Right forelimb (tissue), 1 donor: ENCODE results near the gene FUBP1.
A peak's percentile ranks its signal among the peaks of the same experiment; 100 is the strongest.
"Not testable (repeated sequence)": the region's sequence is repeated elsewhere in the genome, so short reads cannot be mapped to it uniquely, and the experiment has no call there.

Experiments used
- DNase-seq: peaks from one replicate; pipeline ENCODE4 v3.0.0-alpha.2; 2018

Gene FUBP1, protein sequence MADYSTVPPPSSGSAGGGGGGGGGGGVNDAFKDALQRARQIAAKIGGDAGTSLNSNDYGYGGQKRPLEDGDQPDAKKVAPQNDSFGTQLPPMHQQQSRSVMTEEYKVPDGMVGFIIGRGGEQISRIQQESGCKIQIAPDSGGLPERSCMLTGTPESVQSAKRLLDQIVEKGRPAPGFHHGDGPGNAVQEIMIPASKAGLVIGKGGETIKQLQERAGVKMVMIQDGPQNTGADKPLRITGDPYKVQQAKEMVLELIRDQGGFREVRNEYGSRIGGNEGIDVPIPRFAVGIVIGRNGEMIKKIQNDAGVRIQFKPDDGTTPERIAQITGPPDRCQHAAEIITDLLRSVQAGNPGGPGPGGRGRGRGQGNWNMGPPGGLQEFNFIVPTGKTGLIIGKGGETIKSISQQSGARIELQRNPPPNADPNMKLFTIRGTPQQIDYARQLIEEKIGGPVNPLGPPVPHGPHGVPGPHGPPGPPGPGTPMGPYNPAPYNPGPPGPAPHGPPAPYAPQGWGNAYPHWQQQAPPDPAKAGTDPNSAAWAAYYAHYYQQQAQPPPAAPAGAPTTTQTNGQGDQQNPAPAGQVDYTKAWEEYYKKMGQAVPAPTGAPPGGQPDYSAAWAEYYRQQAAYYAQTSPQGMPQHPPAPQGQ

DNA sequence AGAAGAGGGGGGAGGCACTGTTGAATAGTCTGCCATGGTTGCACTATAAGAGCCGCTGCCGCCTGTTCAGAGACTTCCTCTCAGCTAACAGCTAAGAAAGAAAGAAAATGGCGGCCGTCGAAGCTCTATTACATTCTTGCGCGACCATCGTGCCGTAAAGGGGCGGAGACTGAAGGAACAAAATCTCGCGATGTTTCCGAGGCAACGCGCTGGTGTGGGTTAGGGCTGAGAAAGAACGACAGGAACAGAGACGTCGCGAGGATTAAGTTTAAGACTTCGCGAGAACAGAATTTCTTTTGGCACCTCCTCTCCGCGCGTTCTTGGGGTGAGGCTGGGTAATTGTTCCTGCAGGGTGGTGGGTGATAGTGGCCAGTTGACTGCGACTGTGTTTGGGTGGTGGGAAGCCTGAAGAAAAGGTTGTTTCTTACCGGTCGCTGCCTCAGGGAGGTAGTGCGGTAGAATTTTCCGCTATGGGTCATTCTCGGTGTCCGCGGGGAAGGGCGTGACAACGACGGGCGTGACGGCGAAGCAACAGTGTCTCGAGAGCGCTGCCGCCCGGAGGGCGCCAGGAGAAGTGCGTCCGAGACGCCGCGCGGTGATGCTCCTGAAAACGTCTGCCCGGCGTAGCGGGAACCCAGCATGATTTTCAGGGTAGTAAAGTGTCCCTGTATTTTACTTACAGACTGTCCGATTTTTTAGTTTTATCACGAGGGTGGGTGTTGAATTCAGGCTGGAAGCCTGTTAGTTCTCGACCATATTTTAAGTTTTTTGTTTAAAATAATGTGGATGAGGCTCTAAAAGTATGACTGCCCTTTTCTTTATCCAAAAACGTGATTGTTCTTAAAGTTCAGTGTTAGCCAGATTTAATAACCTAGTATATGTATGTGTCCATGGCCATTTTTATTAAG, at the start of gene FUBP1:
TSS of gene FUBP1 (minus strand) at position 104 of the 908 bp plus-strand sequence. CDS start at position 36, 68 bp downstream.
- DNase-seq, result peak; percentile 95

DNA sequence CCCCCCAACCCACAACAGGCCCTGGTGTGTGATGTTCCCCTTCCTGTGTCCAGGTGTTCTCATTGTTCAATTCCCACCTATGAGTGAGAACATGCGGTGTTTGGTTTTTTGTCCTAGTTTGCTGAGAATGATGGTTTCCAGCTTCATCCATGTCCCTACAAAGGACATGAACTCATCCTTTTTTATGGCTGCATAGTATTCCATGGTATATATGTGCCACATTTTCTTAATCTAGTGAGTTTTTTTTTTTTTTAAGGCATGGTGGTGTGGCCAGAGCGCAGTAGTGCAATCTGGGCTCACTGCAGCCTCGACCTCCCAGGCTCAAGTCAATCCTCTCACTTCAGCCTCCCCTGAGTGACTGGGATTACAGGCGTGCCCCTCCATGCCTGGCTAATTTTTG, 42.3 kb upstream of the FUBP1 start:
- not testable (repeated sequence) for DNase-seq

DNA sequence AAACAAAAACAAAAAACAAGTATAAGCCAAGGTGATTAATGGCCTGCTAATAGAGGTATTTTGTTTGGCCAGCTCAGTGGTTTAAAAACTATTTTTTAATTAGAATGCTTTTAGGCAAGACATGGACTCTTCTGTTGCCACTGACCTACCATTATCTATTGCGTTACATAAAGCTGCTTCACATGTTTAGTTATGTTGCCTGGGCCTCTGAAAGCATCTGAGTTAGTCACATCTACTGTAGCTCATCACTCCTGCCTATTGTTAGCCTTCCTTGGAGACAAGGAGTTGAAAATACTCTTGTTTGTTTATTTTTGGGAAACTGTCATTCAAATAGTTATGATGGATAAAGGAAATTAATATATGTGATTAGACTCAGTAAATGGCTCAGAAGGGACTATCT, 40.2 kb upstream of the FUBP1 start:
- no peak for DNase-seq

DNA sequence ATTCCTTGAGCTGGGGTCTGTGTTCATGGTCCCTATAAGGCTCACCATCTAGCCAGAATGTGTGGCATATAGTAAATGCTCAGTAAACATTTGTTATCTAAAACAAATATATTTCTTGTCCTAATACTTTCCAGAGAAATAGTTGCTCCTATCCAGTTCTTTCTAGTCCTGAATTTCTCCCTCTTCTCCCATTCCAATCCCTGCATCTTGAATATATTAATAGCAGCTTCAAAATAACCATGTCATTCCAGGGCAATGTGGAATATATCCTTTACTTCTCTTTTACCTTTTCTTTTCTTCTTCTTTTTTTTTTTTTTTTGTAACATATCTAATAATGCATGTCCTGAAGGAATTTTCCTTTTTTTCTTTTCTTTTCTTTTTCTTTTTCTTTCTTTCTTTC, 36.3 kb upstream of the FUBP1 start:
- no peak for DNase-seq

DNA sequence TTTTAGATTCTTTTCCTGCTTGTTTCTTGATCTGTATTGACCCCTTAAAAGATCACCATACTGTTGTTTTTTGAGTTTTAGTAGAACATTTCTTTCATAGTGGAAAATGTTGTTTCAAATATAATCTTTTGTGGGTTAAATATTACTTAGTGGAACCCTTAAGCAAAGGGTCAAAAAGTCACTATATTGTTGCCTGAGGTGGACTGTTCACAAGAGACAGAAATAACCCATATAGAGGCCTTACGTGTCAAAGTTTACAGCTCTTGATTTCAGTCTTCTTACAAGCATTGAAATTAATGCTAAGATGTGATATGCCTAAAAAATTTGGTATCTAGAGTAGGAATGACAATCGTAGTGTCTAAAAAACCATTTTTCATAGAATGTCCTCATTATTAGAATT, 32.2 kb upstream of the FUBP1 start:
- DNase-seq, result no peak

DNA sequence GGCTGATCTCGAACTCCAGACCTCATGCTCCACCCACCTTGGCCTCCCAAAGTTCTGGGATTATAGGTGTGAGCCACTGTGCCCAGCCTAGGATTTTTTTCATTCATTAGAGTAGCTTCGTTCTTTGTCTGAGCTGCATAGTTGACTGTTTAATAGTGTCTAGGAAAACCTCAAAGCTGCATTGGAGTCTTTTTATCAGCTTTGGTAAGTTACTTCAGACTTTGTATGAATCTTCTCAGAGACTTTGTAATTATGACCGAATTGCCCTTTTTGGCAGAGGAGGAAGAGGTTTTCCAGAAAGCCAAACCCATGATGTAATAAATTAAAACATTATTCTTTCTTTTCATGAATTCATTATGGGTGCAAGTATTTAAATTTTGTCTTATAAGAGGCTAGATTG, 31.0 kb upstream of the FUBP1 start:
- no peak for DNase-seq

DNA sequence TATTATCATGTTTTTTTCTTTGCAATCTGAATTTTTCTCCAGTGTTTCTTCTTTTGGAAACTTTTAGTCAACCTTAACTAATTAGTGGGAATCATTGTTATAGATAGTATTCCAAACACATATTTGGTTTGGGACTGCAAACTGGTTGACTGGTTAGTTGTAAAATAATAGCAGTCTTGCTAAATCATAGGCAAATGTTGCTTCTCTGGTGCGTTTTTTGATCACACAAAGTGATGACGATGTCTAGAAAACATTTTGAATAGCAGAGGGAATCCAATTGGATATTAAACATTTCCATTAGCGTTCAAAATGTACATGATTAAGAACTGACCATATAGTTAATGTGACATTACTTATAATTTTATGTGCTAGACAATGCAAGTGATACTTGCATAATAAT, 30.4 kb upstream of the FUBP1 start:
- no peak for DNase-seq

DNA sequence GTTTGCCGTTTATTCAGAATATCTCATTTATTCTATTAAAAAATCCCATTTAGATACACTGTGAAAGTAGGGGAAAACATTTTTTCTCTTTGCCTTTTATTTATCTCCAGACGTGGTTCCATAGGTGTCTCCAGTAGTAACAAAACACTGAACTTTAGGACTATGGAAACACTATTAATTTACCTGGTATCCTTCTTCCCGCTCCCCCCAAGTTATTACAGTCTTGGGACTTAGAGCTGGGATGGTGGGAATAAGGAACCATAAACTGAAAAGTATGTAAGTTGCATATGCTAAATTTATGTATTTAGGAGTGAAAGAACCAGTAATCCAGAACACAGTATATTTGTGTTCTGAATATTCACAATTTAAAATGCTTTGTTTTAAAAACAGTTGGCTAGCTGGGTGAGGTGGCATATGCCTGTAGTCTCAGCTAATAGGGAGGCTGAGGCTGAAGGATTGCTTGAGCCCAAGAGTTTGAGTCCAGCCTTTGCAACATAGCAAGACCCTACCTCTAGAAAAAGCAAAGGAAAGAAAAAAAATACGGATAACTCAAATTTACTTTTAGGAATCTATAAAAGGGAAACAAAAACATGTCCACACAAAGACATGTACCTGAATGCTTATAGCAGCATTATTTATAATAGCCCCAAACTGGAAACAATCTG, 28.9 kb upstream of the FUBP1 start:
- no peak for DNase-seq

DNA sequence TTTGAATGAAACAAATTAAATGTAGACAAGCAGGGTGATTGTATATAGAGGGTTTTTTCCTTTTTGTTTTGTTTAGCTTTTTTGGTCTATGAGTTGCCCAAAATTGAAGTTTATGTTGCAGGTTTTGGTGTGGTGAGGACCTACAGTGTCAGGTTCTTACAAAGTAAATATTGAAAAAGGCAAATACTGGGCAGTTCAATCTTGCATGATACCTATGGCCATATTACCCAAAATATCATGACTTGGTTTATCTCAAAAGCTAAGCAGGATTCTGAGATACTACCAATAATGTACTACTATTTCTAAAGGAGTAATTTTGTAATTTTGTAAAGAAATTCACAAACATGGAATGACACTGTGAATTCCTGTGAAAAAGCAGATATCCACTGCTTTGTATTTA, 27.6 kb upstream of the FUBP1 start:
- DNase-seq, result no peak

DNA sequence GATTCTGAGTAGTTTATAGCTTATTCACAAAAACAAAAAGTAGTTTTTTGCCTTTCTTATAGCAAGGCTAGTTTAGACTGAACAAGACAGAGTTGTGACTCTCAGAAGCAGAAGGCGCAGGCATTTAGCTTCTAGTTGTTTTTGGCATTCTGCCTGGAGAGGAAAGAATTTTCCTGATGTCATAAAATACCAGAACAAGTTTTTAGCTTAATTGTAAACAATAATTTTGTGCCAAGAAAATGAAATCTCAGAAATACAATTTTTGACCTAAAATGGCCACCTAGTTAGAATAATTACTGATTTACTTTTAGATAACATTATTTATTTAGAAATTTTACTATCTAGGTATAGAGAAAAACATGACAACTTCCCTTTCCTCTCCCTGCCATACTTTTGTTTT, 26.9 kb upstream of the FUBP1 start:
- no peak for DNase-seq

DNA sequence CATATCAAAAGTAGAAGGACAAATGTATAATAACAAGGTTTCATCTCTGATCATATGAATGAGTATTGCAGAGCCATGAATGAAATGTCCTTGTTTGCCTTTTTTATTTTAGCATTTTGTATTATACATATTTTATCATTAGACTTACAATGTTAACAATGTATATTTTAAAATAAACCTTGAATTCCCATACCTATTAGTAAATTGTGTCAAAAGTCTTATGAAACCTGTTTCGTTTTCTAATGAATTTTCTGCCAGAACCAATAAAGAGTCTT, 26.5 kb upstream of the FUBP1 start:
- DNase-seq, result no peak

DNA sequence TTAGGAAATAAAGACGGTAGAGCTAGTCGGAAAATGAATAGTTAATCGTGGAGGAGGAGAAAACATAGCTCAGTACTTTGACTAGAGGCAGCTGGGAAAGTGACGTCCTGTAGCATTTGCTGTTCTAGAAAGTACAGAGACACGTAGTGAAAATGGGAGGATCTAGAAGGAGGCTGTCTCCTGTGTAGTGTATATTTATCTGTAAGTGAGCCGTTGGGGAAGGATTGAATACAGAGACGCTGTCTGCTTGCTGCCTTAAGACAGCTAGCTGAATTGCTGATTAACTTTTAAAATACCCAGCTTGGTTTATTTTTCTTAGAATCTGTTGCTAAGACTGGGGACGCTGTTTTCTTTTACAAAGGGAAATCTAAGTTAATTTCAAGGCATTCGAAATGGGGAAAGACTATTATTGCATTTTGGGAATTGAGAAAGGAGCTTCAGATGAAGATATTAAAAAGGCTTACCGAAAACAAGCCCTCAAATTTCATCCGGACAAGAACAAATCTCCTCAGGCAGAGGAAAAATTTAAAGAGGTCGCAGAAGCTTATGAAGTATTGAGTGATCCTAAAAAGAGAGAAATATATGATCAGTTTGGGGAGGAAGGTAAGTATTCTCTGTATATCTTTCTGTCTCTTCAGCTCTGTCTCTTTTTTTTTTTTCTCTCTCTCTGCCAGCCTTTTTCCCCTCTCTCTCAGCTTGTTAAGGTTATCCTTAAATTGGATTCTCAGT, 26.0 kb upstream of the FUBP1 start, which contains the start of gene DNAJB4:
TSS of gene DNAJB4 (plus strand) at position 221 of the 729 bp plus-strand sequence. CDS start at position 393, 172 bp downstream.
- peak; percentile 68 for DNase-seq

DNA sequence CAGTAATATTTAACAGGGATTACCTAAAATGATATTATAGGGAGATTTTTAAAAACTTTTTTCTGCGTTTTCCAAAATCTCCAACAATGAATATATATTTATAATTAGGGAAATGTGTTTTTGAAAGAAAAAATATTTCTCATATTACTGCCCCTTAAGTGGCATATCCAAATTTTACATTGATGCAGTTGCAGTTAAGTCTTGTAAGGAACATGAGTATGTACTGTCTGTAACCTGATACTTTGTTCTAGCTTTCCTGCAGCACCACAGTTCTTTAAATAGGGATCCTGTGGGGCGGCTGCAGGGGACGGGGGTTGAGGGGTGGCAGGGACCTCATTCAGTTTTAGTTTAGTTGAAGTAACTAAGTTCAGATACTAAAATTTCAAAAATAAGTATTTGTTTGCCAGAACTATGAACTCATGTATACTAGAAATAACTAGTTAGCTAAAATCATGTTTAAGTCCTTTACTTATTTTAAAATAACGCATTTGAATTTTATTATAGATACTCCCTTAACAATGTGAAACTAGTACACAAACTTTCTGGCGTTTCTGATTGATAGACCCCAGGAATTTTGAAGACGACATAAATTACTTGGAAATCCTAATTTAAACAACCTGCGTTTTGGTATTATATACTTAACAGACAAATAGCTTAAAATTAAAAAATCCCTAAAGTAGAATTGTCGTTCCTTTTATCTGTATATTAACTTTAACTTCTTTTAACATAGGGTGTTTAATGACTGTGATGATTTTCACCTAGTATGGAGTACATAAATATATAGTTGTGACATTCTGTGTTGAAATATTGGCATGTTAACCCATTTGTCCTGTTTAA, 25.2 kb upstream of the FUBP1 start:
- DNase-seq, result peak; percentile 70

DNA sequence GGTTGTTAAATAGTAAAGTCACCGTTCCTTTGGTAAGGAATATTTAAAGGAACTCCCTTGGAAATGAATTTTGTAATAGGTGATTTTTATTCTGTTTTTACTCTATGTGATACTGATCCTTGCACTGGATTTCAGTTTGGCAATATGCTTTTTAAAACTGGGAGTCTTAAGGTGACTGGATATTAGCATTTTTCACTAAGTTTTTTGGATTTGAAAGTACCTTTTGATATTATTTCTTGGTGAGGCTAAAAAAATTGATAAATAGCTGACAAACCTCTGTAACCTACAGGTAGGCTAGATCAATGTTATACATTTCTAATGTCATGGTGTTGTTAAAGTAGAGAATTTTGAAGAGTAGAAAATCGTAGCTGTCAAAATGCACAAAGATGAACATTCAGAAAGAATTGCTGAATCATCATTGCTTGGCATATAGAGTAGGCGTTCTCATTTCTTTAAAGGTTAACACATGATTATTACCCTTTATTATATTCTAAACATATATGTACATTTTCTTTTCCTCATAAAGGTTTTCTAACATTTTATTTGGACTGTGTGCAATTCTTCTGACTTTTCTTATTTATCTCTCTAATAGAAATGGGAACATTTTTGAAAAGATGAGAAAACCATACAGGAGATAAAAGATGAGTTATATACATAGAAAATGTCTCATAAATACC, 24.3 kb upstream of the FUBP1 start:
- no peak for DNase-seq

DNA sequence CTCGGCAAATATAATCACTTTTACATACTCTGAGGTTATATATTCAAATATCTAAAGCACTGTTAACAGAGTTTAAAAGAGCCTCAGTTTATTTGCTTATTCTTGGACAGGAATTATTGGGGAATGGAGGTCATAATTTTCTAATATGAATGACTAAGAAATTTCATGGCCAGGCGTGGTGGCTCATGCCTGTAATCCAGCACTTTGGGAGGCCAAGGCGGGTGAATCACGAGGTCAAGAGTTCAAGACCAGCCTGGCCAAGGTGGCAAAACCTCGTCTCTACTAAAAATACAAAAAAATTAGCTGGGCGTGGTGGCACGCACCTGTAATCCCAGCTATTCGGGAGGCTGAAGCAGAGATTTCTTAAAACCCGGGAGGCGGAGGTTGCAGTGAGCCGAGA, 21.7 kb upstream of the FUBP1 start:
- not testable (repeated sequence) for DNase-seq

DNA sequence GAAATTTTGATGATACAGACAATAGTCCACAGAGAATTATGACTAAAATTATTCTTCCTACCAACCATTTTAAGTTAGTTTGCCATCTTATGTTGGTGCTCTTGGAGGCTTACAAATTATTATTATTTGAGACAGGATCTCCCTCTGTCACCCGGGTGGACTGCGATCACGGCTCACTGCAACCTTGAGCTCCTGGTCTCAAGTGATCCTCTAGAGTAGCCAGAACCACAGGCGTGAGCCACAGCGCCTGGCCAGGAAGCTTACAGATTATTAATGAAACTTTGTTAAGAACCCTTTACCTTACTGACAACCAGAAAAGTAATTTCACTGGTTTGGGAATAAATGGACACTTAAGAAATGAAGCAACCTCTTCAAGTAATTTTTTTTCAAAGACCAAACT, 17.9 kb upstream of the FUBP1 start:
- no peak for DNase-seq

DNA sequence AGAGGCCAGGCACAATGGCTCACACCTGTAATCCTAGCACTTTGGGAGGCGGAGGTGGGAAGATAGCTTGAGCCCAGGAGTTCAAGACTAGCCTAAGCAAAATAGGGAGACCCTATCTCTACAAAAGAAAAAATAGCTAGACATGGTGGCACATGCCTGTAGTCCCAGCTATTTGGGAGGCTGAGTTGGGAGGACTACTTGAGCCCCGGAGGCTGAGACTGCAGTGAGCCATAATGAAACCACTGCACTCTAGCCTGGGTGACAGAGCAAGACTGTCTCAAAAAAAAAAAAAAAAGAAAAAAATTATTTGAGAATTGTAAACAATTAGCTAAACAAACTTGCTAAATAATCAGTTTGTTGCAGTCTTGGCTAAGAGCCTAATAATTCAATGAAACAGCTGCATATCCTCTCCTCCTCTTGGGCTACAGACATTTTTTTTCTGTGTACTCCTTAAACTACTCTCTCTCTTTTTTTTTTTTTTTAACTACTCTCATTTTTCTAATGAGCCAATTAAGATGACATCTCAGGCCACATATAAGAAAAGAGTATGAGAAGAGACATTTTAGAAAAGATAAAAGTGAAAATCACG, 15.3 kb upstream of the FUBP1 start:
- DNase-seq, result no peak

DNA sequence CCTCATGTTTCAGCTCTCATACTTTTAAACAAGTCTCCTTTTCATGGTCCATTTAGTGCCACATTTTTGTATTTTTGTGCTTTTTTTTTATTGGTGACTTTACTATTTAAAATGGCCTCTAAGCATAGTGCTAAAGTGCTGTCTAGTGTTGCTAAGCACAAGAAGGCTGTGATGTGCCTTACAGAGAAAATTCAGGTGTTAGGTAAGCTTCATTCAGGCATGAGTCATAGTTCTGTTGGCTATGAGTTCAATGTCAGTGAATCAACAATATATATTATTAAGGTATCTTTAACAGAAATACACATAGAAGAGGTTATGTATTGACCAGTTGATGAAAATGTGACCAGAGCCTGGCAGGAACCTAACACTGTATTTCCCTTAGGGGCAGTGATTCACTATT, 12.8 kb upstream of the FUBP1 start:
- DNase-seq, result no peak

DNA sequence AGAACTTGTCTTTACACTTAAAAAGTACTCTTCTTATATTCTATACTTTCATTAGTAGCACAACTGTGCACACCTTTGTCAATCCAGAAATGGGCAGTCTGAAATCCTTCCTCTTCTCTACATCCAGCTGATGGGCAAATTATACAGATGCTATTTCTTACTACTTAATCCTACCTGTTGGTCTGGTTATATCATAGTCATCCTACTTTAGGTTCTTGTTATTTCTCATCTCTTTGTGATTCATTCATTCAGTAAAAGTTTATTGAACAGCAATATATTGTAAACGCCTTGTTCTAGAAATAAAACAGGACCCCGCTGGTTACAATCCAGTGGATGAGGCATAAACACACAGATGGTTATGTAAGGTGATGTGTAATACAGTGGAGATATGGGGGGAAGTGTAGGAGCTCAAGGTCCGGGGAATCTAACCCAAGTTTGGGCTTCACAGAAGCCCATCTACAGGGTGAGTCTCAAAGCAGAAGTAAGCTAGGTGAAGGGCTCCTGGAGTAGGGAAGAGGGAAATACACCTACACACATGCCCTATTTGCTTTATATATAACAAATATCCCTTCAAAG, 11.8 kb upstream of the FUBP1 start:
- DNase-seq, result no peak

DNA sequence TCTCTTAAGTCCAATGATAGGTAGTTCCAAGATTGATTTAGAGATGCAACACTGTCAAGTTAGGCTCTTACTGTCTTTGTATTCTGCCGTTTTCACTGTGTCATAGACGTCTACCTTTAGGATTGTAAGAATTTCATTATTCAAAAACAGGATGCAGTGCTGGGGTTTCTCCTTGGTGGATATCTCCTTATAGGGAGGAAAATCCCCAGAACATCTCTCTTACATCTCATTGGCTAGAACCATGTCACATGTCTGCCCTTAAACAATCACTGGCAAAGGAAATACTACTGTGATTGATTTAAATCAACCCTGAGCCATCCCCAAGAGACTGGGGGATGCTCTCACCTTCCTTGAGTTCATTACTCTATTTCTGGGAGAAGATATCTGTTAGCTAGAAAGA, 10.9 kb upstream of the FUBP1 start:
- no peak for DNase-seq
